Keratinocyte (primary cell): Measurements from ENCODE around the gene GMEB2. TPM values are rescaled to one million over a fixed set of nuclear protein-coding genes. Genes with fewer than 3 reads are reported as not detected.

Experiments
- DNase-seq: peaks from one replicate; pipeline ENCODE4 v3.0.0-alpha.2; 2011; ENCODE audit warnings: low read depth, missing footprints, low spot score
- FAIRE-seq: peaks from 2 replicates; lab custom pipeline; 2011; peaks lifted over from hg19 to GRCh38; lab: Jason Lieb, UNC
- H2AFZ ChIP-seq: 2 replicates; pipeline ENCODE4 v1.6.0; 2012; ENCODE audit warnings: low read length, control low read depth, inconsistent platforms; ENCODE audit not compliant: control insufficient read depth
- H3K27ac ChIP-seq: 2 replicates; pipeline ENCODE4 v1.5.1; 2011; ENCODE audit warnings: low read length; ENCODE audit not compliant: control insufficient read depth, insufficient read depth
- H3K27me3 ChIP-seq: 3 replicates; pipeline ENCODE4 v1.6.0; 2011; ENCODE audit warnings: low read length; ENCODE audit not compliant: control insufficient read depth, insufficient read depth; ENCODE audit errors: extremely low read depth
- H3K36me3 ChIP-seq, 2 experiments: 2 replicates in 1 of 2; 3 replicates in 1 of 2; pipeline ENCODE4 v1.5.1; 2011; ENCODE audit warnings: low read length in 2 of 2, mild to moderate bottlenecking in 1 of 2; ENCODE audit not compliant: control insufficient read depth in 2 of 2, insufficient read depth in 2 of 2; ENCODE audit errors: extremely low read depth in 1 of 2
- H3K4me1 ChIP-seq: 3 replicates; pipeline ENCODE4 v1.5.1; 2011; ENCODE audit warnings: low read length; ENCODE audit not compliant: control insufficient read depth, insufficient read depth; ENCODE audit errors: extremely low read depth
- H3K4me2 ChIP-seq: 3 replicates; pipeline ENCODE4 v1.6.0; 2011; ENCODE audit warnings: low read depth, low read length; ENCODE audit not compliant: control insufficient read depth, insufficient read depth; ENCODE audit errors: extremely low read depth
- H3K4me3 ChIP-seq, 3 experiments: fragments of 200-600 bp in 1 of 3; sonication (generic) in 1 of 3; 2 replicates in 2 of 3; 3 replicates in 1 of 3; pipeline ENCODE4 v1.5.1; 2011 to 2016; ENCODE audit warnings: low read length in 3 of 3, mild to moderate bottlenecking in 3 of 3, control low read depth in 2 of 3, inconsistent platforms in 1 of 3, low read depth in 1 of 3, mixed read lengths in 1 of 3, mixed run types in 1 of 3, moderate library complexity in 1 of 3; ENCODE audit not compliant: control insufficient read depth in 2 of 3, insufficient read depth in 2 of 3; ENCODE audit errors: extremely low read depth in 1 of 3
- H3K79me2 ChIP-seq: 2 replicates; pipeline ENCODE4 v1.6.0; 2012; ENCODE audit warnings: low read length; ENCODE audit not compliant: control insufficient read depth, insufficient read depth
- H3K9ac ChIP-seq: 3 replicates; pipeline ENCODE4 v1.6.0; 2011; ENCODE audit warnings: low read length; ENCODE audit not compliant: control insufficient read depth, insufficient read depth; ENCODE audit errors: extremely low read depth
- H3K9me1 ChIP-seq: 3 replicates; pipeline ENCODE4 v1.6.0; 2011; ENCODE audit warnings: low read length; ENCODE audit not compliant: control insufficient read depth, insufficient read depth; ENCODE audit errors: extremely low read depth
- H3K9me3 ChIP-seq: 2 replicates; pipeline ENCODE4 v1.5.1; 2012; ENCODE audit warnings: low read depth, low read length; ENCODE audit not compliant: control insufficient read depth
- H4K20me1 ChIP-seq: 3 replicates; pipeline ENCODE4 v1.6.0; 2011; ENCODE audit warnings: low read length; ENCODE audit not compliant: control insufficient read depth, insufficient read depth; ENCODE audit errors: extremely low read depth
- EZH2 ChIP-seq: IDR thresholded peaks from one replicate; pipeline ENCODE4 v1.6.1; 2012; ENCODE audit warnings: inconsistent platforms, mild to moderate bottlenecking, low read length, moderate library complexity
- dilution Hi-C: fragments of 300-500 bp; cut with MboI; formaldehyde crosslinking; loops from one replicate; pipeline ENCODE4 v1.7.0; 2020; ENCODE audit warnings: low sequenced_read_pairs; ENCODE audit not compliant: extremely low pct_ligation_motif_present
- polyA plus RNA-seq, 5 experiments: library from polyadenylated mRNA; depleted of rRNA in 3 of 5; stranded (reverse) in 3 of 5; stranded (forward) in 1 of 5; unstranded in 1 of 5; fragments of >200 nt; gene quantifications; 1 replicate in 1 of 5; 2 replicates in 3 of 5; 3 replicates in 1 of 5; pipeline versions ENCODE4 v1.2.1 to v1.2.3, GENCODE V29; 2011 to 2012; ENCODE audit warnings: missing spikeins in 2 of 5, low read depth in 1 of 5, low replicate concordance in 1 of 5
- TF ChIP-seq, protein P1 (sequence below), 3 experiments: IDR thresholded peaks in 1 of 3; conservative IDR thresholded peaks in 1 of 3; optimal IDR thresholded peaks in 1 of 3; 2 replicates in 2 of 3; 3 replicates in 1 of 3; pipeline versions ENCODE3 to v1.5.1; 2011; ENCODE audit warnings: low read length in 3 of 3, mild to moderate bottlenecking in 3 of 3, moderate library complexity in 2 of 3, control low read depth in 1 of 3, inconsistent platforms in 1 of 3; ENCODE audit not compliant: insufficient read depth in 2 of 3; ENCODE audit errors: extremely low read depth in 1 of 3

GMEB2 gene
- polyA plus RNA-seq, 1 donor (not counting 4 experiments of a cell fraction or from before 2014, with no cell fraction given), result 5.1 TPM

DNA sequence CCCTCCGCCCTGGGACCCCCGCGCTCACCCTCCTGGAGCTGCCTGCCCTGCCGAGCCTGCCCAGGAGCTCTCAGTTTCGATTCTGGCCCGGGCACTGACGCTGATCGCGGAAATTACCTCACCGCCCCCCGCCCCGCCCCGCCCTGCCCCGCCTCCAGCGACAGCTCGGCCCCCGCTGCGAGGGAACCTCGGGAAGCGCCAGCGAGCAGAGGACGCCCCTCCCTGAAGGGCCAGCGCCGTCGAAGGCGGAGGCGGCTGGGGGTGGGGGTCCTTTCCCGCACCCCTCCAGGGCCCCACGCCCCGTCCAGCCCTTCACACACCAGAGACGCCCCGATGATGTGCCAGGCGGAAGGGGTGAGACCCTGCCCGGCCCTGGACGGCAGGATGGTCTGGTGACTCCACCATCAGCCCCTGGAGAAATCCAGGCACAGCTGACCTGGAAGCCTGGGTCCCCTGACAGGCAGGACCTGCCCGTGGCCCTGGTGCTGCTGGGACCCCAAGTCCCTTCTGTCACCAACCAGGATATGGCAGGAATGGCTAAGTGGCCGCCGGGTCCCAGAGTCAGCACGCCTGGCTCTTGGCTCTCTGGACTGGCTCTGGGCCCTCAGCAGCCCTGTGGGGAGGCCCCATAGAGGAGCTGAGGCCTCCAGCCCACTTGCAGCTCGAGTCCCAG lies 52.6 kb downstream of the GMEB2 start, which contains the start of gene HELZ2:
Gene HELZ2 (minus strand): TSS at position 84 of the 673 bp plus-strand sequence. CDS start 1,854 bp downstream, outside the sequence.
- dilution Hi-C loops, result no loop called here
- Histone ChIP-seq H3K79me2 (peaks cover 16% of the 10 kb centered on the region), H3K9me1 (no peaks in the 10 kb centered on the region), H3K4me3 (peak within 1 kb of the TSS; percentile 78 to 96 (median 91)), H3K27me3 (no peaks in the 10 kb centered on the region), H3K9ac (peak within 1 kb of the TSS; percentile 93), H3K4me2 (peak within 1 kb of the TSS; percentile 77), H3K27ac (peak within 1 kb of the TSS; percentile 80), H3K9me3 (no peaks in the 10 kb centered on the region), H4K20me1 (no peaks in the 10 kb centered on the region), H2AFZ (peak within 1 kb of the TSS; percentile 82), H3K4me1 (peaks cover 13% of the 10 kb centered on the region), H3K36me3 (peaks cover 3 to 5% of the 10 kb centered on the region in 2 experiments)
- no peak for TF ChIP-seq EZH2
- TF ChIP-seq, protein P1, sequence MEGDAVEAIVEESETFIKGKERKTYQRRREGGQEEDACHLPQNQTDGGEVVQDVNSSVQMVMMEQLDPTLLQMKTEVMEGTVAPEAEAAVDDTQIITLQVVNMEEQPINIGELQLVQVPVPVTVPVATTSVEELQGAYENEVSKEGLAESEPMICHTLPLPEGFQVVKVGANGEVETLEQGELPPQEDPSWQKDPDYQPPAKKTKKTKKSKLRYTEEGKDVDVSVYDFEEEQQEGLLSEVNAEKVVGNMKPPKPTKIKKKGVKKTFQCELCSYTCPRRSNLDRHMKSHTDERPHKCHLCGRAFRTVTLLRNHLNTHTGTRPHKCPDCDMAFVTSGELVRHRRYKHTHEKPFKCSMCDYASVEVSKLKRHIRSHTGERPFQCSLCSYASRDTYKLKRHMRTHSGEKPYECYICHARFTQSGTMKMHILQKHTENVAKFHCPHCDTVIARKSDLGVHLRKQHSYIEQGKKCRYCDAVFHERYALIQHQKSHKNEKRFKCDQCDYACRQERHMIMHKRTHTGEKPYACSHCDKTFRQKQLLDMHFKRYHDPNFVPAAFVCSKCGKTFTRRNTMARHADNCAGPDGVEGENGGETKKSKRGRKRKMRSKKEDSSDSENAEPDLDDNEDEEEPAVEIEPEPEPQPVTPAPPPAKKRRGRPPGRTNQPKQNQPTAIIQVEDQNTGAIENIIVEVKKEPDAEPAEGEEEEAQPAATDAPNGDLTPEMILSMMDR (optimal IDR thresholded peaks at IDR 0.05 in 1 of 3, IDR thresholded peaks at IDR 0.05 in 1 of 3, conservative IDR thresholded peaks at IDR 0.05 in 1 of 3; ENCODE audit: extremely low read depth in 1 of 3, insufficient read depth in 2 of 3, low read length in 3 of 3), result no peak
- DNase-seq (no peak), FAIRE-seq (no peak)

DNA sequence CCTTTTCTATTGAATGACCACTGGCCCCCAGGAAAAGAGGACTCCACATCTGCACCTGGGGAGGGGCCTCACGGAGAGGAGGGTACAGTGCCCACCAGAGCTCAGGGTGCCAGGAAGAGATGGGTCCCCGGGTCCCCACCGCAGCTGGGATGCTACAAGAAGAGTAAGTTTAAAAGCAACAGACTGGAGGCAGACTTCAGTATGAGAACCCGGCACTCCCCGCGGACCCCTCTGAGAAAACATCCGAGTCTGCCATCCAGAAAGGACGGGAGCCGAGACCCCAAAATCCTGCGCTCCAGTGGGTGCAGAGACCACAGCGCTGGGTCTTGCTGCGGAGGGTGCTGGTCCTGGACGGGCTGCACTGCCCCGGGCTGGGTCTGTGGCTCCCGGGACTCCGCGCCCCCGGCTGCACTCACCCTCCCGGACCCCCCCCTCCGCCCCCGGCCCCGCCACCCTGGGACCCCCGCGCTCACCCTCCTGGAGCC lies 53.2 kb downstream of the GMEB2 start:
- Histone ChIP-seq H3K79me2 (peaks cover 18% of the 10 kb centered on the region), H3K27ac (peak overlapping the region; percentile 80), H3K4me1 (peaks cover 13% of the 10 kb centered on the region), H3K9me3 (no peaks in the 10 kb centered on the region), H3K27me3 (no peaks in the 10 kb centered on the region), H3K4me3 (peak overlapping the region; percentile 78 to 96 (median 91)), H3K4me2 (peak overlapping the region; percentile 74), H3K9ac (peak overlapping the region; percentile 93), H3K9me1 (no peaks in the 10 kb centered on the region), H4K20me1 (no peaks in the 10 kb centered on the region), H2AFZ (no peak overlapping the region), H3K36me3 (peaks cover 3 to 6% of the 10 kb centered on the region in 2 experiments)
- no peak for FAIRE-seq
- dilution Hi-C loops, result no loop called here
- TF ChIP-seq, protein P1 (optimal IDR thresholded peaks at IDR 0.05 in 1 of 3, IDR thresholded peaks at IDR 0.05 in 1 of 3, conservative IDR thresholded peaks at IDR 0.05 in 1 of 3; ENCODE audit: extremely low read depth in 1 of 3, insufficient read depth in 2 of 3, low read length in 3 of 3), result no peak
- no peak for TF ChIP-seq EZH2
- DNase-seq, result no peak
